Keratinocyte (primary cell): ENCODE measurements around the gene SLC44A1. TPM values are rescaled to one million over a fixed set of nuclear protein-coding genes. Genes with fewer than 3 reads are reported as not detected.

Source experiments
- DNase-seq: peaks from one replicate; pipeline ENCODE4 v3.0.0-alpha.2; 2011; ENCODE audit warnings: low read depth, missing footprints, low spot score
- FAIRE-seq: peaks from 2 replicates; lab custom pipeline; 2011; peaks lifted over from hg19 to GRCh38; lab: Jason Lieb, UNC
- H2AFZ ChIP-seq: 2 replicates; pipeline ENCODE4 v1.6.0; 2012; ENCODE audit warnings: low read length, control low read depth, inconsistent platforms; ENCODE audit not compliant: control insufficient read depth
- H3K27ac ChIP-seq: 2 replicates; pipeline ENCODE4 v1.5.1; 2011; ENCODE audit warnings: low read length; ENCODE audit not compliant: control insufficient read depth, insufficient read depth
- H3K27me3 ChIP-seq: 3 replicates; pipeline ENCODE4 v1.6.0; 2011; ENCODE audit warnings: low read length; ENCODE audit not compliant: control insufficient read depth, insufficient read depth; ENCODE audit errors: extremely low read depth
- H3K36me3 ChIP-seq, 2 experiments: 2 replicates in 1 of 2; 3 replicates in 1 of 2; pipeline ENCODE4 v1.5.1; 2011; ENCODE audit warnings: low read length in 2 of 2, mild to moderate bottlenecking in 1 of 2; ENCODE audit not compliant: control insufficient read depth in 2 of 2, insufficient read depth in 2 of 2; ENCODE audit errors: extremely low read depth in 1 of 2
- H3K4me1 ChIP-seq: 3 replicates; pipeline ENCODE4 v1.5.1; 2011; ENCODE audit warnings: low read length; ENCODE audit not compliant: control insufficient read depth, insufficient read depth; ENCODE audit errors: extremely low read depth
- H3K4me2 ChIP-seq: 3 replicates; pipeline ENCODE4 v1.6.0; 2011; ENCODE audit warnings: low read depth, low read length; ENCODE audit not compliant: control insufficient read depth, insufficient read depth; ENCODE audit errors: extremely low read depth
- H3K4me3 ChIP-seq, 3 experiments: fragments of 200-600 bp in 1 of 3; sonication (generic) in 1 of 3; 2 replicates in 2 of 3; 3 replicates in 1 of 3; pipeline ENCODE4 v1.5.1; 2011 to 2016; ENCODE audit warnings: low read length in 3 of 3, mild to moderate bottlenecking in 3 of 3, control low read depth in 2 of 3, inconsistent platforms in 1 of 3, low read depth in 1 of 3, mixed read lengths in 1 of 3, mixed run types in 1 of 3, moderate library complexity in 1 of 3; ENCODE audit not compliant: control insufficient read depth in 2 of 3, insufficient read depth in 2 of 3; ENCODE audit errors: extremely low read depth in 1 of 3
- H3K79me2 ChIP-seq: 2 replicates; pipeline ENCODE4 v1.6.0; 2012; ENCODE audit warnings: low read length; ENCODE audit not compliant: control insufficient read depth, insufficient read depth
- H3K9ac ChIP-seq: 3 replicates; pipeline ENCODE4 v1.6.0; 2011; ENCODE audit warnings: low read length; ENCODE audit not compliant: control insufficient read depth, insufficient read depth; ENCODE audit errors: extremely low read depth
- H3K9me1 ChIP-seq: 3 replicates; pipeline ENCODE4 v1.6.0; 2011; ENCODE audit warnings: low read length; ENCODE audit not compliant: control insufficient read depth, insufficient read depth; ENCODE audit errors: extremely low read depth
- H3K9me3 ChIP-seq: 2 replicates; pipeline ENCODE4 v1.5.1; 2012; ENCODE audit warnings: low read depth, low read length; ENCODE audit not compliant: control insufficient read depth
- H4K20me1 ChIP-seq: 3 replicates; pipeline ENCODE4 v1.6.0; 2011; ENCODE audit warnings: low read length; ENCODE audit not compliant: control insufficient read depth, insufficient read depth; ENCODE audit errors: extremely low read depth
- EZH2 ChIP-seq: IDR thresholded peaks from one replicate; pipeline ENCODE4 v1.6.1; 2012; ENCODE audit warnings: inconsistent platforms, mild to moderate bottlenecking, low read length, moderate library complexity
- dilution Hi-C: fragments of 300-500 bp; cut with MboI; formaldehyde crosslinking; loops from one replicate; pipeline ENCODE4 v1.7.0; 2020; ENCODE audit warnings: low sequenced_read_pairs; ENCODE audit not compliant: extremely low pct_ligation_motif_present
- polyA plus RNA-seq, 5 experiments: library from polyadenylated mRNA; depleted of rRNA in 3 of 5; stranded (reverse) in 3 of 5; stranded (forward) in 1 of 5; unstranded in 1 of 5; fragments of >200 nt; gene quantifications; 1 replicate in 1 of 5; 2 replicates in 3 of 5; 3 replicates in 1 of 5; pipeline versions ENCODE4 v1.2.1 to v1.2.3, GENCODE V29; 2011 to 2012; ENCODE audit warnings: missing spikeins in 2 of 5, low read depth in 1 of 5, low replicate concordance in 1 of 5
- TF ChIP-seq, protein P1 (sequence below), 3 experiments: IDR thresholded peaks in 1 of 3; conservative IDR thresholded peaks in 1 of 3; optimal IDR thresholded peaks in 1 of 3; 2 replicates in 2 of 3; 3 replicates in 1 of 3; pipeline versions ENCODE3 to v1.5.1; 2011; ENCODE audit warnings: low read length in 3 of 3, mild to moderate bottlenecking in 3 of 3, moderate library complexity in 2 of 3, control low read depth in 1 of 3, inconsistent platforms in 1 of 3; ENCODE audit not compliant: insufficient read depth in 2 of 3; ENCODE audit errors: extremely low read depth in 1 of 3

SLC44A1 gene
- polyA plus RNA-seq, 1 donor (not counting 4 experiments of a cell fraction or from before 2014, with no cell fraction given): 22.9 TPM

DNA sequence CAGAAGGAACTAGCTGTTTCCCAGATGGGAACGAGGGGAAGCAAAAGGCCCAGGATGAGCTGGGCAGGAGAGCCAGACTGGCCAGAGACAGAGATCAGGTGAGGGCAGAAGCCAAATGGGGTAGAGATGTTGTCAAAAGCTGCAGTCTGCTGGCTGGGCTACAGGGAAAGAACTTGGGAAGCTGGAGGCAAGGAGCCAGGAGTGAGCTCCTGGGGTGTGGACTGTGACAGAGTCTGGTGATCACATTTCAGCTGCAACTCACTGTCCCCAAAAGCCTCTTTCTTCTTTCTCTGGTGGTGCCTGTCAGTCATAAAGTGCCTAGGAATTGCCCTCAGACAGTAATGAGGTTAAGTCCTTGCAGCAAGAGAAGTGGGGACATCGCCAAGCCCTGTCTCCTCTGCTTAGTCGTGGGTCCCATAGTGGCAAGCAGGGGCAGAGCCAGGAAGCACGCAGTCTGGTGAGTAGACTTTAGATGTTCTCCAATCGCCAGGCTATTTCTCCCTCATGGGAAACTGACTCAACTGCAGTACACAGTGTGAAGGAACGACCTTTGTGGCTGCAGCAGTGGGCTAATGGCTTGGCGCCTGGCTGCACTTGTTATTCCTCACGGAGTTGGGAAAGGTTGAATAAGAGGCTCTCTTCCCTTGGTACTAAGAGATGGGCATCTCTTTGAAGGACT lies 200.9 kb downstream of the SLC44A1 start:
- no peak overlapping the region for H3K4me3 ChIP-seq
- H3K4me2 ChIP-seq: no peak overlapping the region
- H2AFZ ChIP-seq: peak overlapping the region; percentile 15
- H3K27me3 ChIP-seq: no peaks in the 10 kb centered on the region
- no peak overlapping the region for H3K9ac ChIP-seq
- peaks cover 21% of the 10 kb centered on the region for H3K79me2 ChIP-seq
- H4K20me1 ChIP-seq: no peaks in the 10 kb centered on the region
- H3K9me1 ChIP-seq: no peaks in the 10 kb centered on the region
- H3K36me3 ChIP-seq: no peaks in the 10 kb centered on the region
- FAIRE-seq (no peak), DNase-seq (no peak)
- no peak for TF ChIP-seq EZH2
- TF ChIP-seq, protein P1, sequence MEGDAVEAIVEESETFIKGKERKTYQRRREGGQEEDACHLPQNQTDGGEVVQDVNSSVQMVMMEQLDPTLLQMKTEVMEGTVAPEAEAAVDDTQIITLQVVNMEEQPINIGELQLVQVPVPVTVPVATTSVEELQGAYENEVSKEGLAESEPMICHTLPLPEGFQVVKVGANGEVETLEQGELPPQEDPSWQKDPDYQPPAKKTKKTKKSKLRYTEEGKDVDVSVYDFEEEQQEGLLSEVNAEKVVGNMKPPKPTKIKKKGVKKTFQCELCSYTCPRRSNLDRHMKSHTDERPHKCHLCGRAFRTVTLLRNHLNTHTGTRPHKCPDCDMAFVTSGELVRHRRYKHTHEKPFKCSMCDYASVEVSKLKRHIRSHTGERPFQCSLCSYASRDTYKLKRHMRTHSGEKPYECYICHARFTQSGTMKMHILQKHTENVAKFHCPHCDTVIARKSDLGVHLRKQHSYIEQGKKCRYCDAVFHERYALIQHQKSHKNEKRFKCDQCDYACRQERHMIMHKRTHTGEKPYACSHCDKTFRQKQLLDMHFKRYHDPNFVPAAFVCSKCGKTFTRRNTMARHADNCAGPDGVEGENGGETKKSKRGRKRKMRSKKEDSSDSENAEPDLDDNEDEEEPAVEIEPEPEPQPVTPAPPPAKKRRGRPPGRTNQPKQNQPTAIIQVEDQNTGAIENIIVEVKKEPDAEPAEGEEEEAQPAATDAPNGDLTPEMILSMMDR (optimal IDR thresholded peaks at IDR 0.05 in 1 of 3, IDR thresholded peaks at IDR 0.05 in 1 of 3, conservative IDR thresholded peaks at IDR 0.05 in 1 of 3; ENCODE audit: extremely low read depth in 1 of 3, insufficient read depth in 2 of 3, low read length in 3 of 3): no peak
- H3K4me1 ChIP-seq: peaks cover 15% of the 10 kb centered on the region
- H3K27ac ChIP-seq: no peak overlapping the region
- no peaks in the 10 kb centered on the region for H3K9me3 ChIP-seq
- dilution Hi-C loops: no loop called here

DNA sequence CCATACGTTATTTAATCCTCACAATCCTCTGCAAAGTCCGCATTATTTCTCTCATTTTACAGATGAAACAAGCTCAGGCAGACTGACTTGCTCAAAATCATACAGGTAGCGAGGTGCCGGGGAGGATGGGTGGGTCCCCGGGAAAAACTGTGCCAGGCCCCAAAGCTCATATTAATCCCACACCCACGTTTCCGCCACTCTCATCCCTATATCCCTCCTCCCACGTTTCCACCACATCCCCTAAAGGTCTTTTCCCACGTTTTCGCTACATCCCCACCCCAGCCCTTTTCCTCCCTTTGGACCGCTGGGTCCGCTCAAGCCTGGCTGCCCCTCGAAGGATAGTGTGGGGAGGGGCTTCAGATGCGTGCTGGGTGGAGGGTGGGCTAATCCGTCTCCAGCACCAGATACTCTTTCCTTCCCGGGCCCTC lies 202.9 kb downstream of the SLC44A1 start:
- no peaks in the 10 kb centered on the region for H3K9me1 ChIP-seq
- H3K4me3 ChIP-seq: peak overlapping the region; percentile 84 to 87 (median 87)
- peaks cover 15% of the 10 kb centered on the region for H3K4me1 ChIP-seq
- peak overlapping the region; percentile 77 for H3K4me2 ChIP-seq
- peaks cover 40% of the 10 kb centered on the region for H3K79me2 ChIP-seq
- no peaks in the 10 kb centered on the region for H3K36me3 ChIP-seq
- dilution Hi-C loops: no loop called here
- no peak for DNase-seq
- TF ChIP-seq, protein P1 (optimal IDR thresholded peaks at IDR 0.05 in 1 of 3, IDR thresholded peaks at IDR 0.05 in 1 of 3, conservative IDR thresholded peaks at IDR 0.05 in 1 of 3; ENCODE audit: extremely low read depth in 1 of 3, insufficient read depth in 2 of 3, low read length in 3 of 3): no peak
- TF ChIP-seq EZH2: no peak
- H3K27me3 ChIP-seq: no peaks in the 10 kb centered on the region
- H3K9me3 ChIP-seq: no peaks in the 10 kb centered on the region
- peak overlapping the region; percentile 78 for H3K9ac ChIP-seq
- H2AFZ ChIP-seq: peak overlapping the region; percentile 82
- FAIRE-seq: no peak
- no peaks in the 10 kb centered on the region for H4K20me1 ChIP-seq
- H3K27ac ChIP-seq: peak overlapping the region; percentile 55
